ENCODE results near the gene MBD4. TPM values are rescaled to one million over a fixed set of nuclear protein-coding genes. Genes with fewer than 3 reads are reported as not detected.
"Not testable (repeated sequence)": the region's sequence is repeated elsewhere in the genome, so short reads cannot be mapped to it uniquely, and the experiment has no call there.

MBD4 gene
- total RNA-seq, 1 donor from 2014 or later, result 25.7 TPM

- no peak overlapping the region for H3K4me3 ChIP-seq (ENCODE audit: low read depth, low read length)
- no peak for DNase-seq (ENCODE audit: low read depth)
- peak; percentile 31 for TF ChIP-seq CTCF (conservative IDR thresholded peaks at IDR 0.05; ENCODE audit: low read depth, low read length)
These were observed 43.0 kb upstream of the MBD4 start for GRCh38 chr3:129482721-129483120.

- no peak for DNase-seq (ENCODE audit: low read depth)
- no peak for TF ChIP-seq CTCF (conservative IDR thresholded peaks at IDR 0.05; ENCODE audit: low read depth, low read length)
- no peak overlapping the region for H3K4me3 ChIP-seq (ENCODE audit: low read depth, low read length)
These were observed 42.1 kb upstream of the MBD4 start for GRCh38 chr3:129481766-129482332.

GRCh38 chr3:129481225-129481765 is 41.5 kb upstream of the MBD4 start:
- not testable (repeated sequence) for H3K4me3 ChIP-seq (ENCODE audit: low read depth, low read length); DNase-seq (ENCODE audit: low read depth)

GRCh38 chr3:129476586-129476985 is 36.8 kb upstream of the MBD4 start:
- DNase-seq (ENCODE audit: low read depth), result no peak
- no peak overlapping the region for H3K4me3 ChIP-seq (ENCODE audit: low read depth, low read length)
- no peak for TF ChIP-seq CTCF (conservative IDR thresholded peaks at IDR 0.05; ENCODE audit: low read depth, low read length)

GRCh38 chr3:129475863-129476262 is 36.1 kb upstream of the MBD4 start:
- no peak overlapping the region for H3K4me3 ChIP-seq (ENCODE audit: low read depth, low read length)
- no peak for TF ChIP-seq CTCF (conservative IDR thresholded peaks at IDR 0.05; ENCODE audit: low read depth, low read length)
- no peak for DNase-seq (ENCODE audit: low read depth)

GRCh38 chr3:129474984-129475804 is 35.4 kb upstream of the MBD4 start:
- TF ChIP-seq CTCF (conservative IDR thresholded peaks at IDR 0.05; ENCODE audit: low read depth, low read length), result no peak
- H3K4me3 ChIP-seq (ENCODE audit: low read depth, low read length), result no peak overlapping the region
- no peak for DNase-seq (ENCODE audit: low read depth)

- H3K4me3 ChIP-seq (ENCODE audit: low read depth, low read length), result no peak overlapping the region
- DNase-seq (ENCODE audit: low read depth), result no peak
- TF ChIP-seq CTCF (conservative IDR thresholded peaks at IDR 0.05; ENCODE audit: low read depth, low read length), result no peak
These were observed 34.0 kb upstream of the MBD4 start for GRCh38 chr3:129473769-129474152.
